GM21526 (cell line): ENCODE results near the gene MID1.

Source experiments
- ATAC-seq: cut with Tn5 transposase; IDR thresholded peaks from one replicate; pipeline ENCODE4 v1.9.1; 2021; ENCODE audit warnings: moderate library complexity; ENCODE audit not compliant: unreplicated experiment, low FRiP score

MID1 gene, protein sequence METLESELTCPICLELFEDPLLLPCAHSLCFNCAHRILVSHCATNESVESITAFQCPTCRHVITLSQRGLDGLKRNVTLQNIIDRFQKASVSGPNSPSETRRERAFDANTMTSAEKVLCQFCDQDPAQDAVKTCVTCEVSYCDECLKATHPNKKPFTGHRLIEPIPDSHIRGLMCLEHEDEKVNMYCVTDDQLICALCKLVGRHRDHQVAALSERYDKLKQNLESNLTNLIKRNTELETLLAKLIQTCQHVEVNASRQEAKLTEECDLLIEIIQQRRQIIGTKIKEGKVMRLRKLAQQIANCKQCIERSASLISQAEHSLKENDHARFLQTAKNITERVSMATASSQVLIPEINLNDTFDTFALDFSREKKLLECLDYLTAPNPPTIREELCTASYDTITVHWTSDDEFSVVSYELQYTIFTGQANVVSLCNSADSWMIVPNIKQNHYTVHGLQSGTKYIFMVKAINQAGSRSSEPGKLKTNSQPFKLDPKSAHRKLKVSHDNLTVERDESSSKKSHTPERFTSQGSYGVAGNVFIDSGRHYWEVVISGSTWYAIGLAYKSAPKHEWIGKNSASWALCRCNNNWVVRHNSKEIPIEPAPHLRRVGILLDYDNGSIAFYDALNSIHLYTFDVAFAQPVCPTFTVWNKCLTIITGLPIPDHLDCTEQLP

DNA sequence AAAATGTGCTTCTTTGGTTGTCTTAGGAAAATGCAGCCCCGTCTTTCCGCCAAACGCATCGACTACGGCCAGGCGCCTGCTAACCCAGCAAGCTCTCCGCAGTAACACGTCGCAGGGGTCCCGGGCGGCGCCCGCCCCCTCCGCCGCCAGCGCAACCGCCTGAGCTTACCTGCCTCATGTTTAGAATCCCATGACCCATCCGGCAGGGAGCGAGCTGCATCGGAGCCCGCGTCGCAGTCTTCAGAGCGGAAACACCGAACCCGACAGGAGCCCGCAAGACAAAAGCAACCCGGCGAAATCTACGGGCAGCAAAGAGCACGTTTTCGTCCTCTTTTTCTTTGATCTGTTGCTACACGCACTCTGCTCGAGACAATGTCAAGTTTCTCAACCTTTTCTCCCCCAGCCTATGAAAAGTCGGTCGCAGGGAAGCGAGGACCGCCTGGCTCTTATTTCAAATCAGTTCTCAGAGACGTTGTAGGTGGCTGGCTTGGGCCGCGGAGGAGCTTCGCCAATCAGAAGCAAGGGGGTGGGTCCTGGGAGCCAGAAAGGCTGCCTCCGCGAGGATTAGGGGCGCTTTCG lies at the start of gene MID1:
MID1 (minus strand) TSS at position 465 of the 579 bp plus-strand sequence. CDS start 53,038 bp downstream, outside the sequence.
- ATAC-seq, result peak; percentile 44

DNA sequence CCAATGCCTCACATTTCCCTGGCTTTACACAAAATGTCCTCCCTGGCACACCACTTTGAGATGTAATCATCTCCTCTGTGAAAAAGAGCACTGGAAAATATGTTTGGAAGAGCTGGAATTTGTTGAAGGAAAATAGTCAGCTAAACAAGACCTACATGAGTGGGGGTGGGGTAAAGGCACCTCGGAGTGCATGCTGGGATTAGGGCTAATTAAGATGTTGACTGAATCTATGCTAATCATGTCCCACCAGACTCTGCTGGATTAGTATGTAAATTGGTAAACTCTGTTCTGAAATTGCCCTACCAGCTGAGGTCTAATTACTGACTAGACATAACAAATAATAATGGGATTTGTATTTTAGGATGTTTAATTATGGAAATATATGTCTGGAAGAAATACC lies 46.8 kb upstream of the MID1 start:
- ATAC-seq, result no peak

DNA sequence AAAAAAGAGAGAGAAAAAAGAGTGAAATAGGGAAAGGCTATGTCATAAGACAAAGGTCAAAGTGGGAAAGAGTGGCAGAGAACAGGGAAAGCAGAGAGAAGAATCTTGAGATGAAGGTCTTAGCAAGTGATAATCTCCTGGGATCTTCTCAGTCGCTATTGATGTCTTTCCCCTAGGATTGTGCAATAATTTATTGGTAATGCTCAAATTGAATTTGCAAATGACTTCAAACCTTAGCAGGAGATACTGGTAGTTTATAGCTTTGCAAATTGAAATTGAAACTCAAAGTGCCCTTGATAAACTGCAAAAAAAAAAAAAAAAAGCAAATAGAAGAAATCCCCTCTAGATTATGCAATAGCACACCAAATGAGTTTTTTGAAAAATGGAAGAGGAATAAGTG lies 45.7 kb upstream of the MID1 start:
- no peak for ATAC-seq

DNA sequence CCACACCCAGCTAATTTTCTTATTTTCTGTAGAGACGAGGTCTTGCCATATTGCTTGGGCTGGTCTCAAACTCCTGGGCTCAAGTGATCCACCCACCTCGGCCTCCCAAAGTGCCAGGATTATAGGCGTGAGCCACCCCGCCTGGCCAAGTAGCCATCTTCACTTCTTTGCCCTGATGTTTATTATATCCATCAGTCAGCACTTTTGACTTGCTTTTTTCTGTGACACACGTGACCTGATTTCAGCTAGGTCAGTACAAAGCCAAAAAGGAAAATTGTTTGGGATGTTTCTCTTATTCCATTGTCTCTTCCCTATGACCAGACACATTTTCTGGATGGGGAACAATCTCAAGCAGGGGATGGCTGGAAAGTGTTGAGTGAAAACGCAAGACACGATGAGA lies 45.3 kb upstream of the MID1 start:
- ATAC-seq, result no peak

DNA sequence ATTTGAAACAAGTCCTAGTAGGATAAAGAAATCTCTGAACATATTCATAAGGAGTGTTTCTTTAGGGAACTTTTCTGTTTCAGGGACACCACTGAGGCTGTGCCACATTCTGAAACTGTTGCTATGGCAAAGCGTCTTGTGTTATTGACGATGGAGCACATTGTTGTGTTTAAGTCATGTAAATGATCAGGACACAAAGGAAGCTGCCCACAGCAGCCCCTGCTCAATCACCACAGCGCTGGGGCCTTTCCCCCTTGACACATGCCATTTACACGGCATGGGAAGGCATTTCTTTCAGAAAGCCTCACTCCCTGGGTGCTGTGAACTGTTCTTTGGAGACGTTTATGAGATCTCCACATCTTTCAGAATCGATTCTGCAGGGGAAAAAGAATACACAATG lies 39.8 kb upstream of the MID1 start:
- ATAC-seq, result no peak

DNA sequence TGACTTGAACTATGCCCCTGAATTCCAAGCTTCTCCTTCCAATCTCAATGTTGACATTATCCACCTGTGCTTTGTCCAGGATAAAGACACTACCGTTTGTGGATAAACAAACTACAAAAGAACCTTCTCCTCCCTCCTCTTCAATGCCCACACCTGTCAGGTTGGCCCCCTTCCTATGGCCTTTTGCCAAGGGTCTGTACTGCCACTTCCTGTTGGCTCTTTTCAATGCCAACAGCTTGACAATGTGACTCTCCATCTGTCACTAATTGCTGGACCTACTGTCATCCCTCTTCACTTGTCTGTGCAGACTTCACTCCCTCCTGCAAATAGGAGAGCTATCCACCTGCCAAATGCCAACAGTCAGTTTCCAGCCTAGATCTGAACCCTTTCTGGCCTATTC lies 35.8 kb upstream of the MID1 start:
- no peak for ATAC-seq

DNA sequence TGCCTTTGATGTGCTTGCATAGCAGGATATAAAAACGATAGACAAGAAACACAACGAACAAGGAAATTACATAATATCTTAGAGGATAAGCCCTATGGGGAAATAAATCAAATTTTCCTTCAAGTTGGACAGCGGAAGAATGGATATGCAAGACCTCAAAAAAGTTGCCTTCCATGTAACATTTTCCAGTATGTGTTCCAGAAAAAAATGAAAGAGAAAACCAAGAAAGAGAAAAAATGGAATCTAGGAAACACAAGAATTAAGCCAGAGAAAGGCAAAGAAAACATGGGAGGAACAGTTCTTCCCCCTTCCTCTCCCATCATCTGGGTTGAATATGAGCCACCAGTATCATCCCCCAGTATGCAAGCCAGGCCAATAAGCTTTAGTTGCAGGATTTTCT lies 34.6 kb upstream of the MID1 start:
- ATAC-seq, result no peak

DNA sequence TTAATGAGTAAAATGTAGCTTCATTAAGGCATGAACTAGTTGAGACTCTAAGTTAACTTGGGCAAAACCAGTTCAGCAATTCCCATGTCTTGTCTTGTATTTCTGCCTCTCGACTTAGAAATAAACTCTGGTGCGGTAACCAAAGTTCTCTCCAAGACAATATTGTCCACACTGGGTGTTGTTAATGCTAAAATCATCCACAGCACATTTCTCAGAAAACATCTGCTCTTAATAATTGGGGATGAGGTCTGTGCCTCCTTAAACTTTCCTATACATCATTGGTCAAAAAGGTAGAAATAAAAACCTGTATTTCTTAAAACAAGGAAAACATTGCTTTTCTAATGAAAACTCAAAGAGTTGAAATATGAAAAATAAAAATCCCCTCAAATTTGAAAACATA lies 32.9 kb upstream of the MID1 start:
- no peak for ATAC-seq

DNA sequence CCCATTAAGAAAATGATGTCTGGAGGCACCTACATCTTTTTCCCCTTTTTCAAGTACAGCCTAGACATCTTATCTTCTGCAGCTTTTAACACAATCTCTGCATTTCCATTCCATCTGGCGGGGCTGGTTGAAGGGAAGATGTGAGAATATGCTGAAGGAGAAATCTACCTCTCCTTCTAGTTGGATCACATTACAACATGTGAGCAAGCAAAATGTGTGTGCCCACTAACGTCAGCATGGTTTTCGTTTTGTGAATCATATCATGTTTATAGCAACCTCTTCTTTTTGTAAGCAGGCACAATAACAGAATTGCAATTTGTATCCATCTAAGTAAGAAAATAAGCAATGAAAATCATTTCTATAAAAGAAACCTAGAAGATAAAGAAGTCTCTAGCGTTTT lies 28.9 kb upstream of the MID1 start:
- no peak for ATAC-seq

DNA sequence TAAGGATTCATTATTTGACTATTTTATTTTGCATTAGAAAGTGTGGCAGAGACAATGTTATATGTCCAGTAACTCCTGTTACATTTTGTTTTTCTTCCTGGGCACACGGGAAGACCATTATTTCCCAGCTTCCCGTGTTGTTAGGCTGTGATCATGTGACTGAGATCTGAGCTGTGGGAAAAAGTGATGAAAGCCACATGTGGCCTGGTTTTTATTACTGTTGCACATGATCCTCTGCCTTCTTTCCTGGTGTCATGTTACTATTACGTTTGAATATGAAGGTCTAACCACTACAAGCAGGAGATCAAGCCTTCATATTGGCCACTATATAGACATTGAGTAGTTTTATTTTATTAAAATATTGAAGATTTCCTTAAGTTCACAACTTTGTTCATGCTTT lies 28.2 kb upstream of the MID1 start:
- no peak for ATAC-seq

DNA sequence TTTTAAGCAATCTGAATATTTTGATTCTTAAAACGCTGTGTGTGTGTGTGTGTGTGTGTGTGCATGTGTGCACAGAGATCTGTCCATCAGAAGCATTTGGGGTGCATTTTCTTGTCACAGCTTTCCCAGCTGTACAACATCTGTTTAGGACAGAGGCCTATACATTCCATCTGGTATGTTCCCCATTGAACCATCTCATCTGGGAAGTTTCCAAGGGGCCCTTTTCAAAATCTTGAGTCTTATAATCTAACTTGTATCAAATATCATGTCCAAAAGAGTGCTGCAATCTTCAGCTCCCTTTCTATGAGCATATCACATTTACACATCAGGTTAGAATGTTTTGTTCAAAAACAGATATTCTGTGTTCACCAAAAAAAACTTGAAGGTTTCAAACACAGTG lies 16.5 kb upstream of the MID1 start:
- no peak for ATAC-seq

DNA sequence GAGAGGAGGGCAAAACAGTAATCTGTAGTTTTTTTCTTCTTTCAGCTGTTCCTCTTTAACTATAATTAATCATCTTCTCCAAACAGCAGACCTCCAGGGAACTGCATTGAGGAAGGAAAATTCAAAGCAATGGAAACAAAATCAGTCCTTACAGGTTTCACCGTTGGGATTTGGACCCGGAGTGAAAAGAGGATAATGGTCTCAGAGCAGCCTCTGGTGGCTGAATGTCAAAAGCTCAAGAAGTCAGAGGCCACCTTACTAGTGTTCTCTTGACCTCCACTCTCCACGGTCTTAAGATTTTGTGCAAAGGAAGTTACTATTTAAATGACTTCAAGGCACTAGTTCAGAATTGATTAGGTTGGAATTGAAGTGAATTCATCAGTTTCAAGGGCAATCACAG lies 16.0 kb upstream of the MID1 start:
- no peak for ATAC-seq

DNA sequence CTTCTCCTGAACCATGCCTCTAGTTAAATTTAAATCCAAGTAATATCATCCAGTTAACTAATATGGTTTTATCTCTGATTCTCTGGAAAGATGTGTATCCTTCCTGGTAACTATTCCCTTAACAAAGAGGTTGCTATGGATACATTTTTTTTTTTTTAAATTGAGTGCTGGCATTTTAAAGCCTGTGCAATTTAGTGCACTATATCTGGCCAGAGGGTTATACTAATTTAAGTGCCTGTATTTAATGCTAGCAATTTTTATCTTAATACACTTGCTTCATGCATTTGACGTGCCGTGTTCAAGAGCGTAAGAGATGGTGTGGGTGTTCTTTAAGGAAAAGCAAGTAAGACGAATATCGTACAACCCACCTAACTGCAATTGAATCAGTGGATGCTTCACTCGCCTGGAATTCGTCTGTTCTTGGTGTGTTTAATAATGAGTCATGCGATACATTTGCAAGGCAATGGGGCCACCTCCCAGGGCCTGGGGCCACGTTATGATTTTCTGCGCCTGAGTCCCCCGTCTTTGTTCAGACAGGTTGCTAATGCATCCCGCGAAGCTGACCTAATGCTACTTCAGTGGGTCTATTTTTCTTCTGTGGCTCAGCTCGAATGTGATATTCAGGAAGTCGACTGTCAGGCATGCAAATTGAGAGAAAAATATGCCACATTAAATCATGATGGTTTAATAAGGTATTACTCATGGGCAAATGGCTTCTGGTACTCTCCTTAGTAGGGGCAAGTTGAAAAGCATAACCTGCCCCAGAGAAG lies 14.2 kb upstream of the MID1 start:
- no peak for ATAC-seq

DNA sequence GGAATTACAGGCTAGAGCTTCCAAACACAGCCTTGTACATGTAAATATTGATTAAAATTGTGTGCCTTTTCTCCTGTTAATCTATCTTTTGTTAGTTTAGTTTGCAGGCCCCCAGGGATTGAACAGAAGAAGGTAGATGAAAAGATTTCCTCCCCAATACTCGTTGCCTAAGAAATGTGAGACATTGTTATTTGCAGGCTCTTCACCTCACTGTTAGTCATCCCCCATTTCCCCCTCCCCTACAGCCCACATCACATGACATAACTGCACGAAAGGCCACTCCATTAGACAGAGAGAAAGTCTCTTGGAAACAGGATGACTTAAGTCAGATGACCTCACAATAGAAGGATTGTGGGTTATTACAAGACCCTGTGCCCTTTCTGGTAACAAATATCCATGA lies 13.3 kb upstream of the MID1 start:
- no peak for ATAC-seq

DNA sequence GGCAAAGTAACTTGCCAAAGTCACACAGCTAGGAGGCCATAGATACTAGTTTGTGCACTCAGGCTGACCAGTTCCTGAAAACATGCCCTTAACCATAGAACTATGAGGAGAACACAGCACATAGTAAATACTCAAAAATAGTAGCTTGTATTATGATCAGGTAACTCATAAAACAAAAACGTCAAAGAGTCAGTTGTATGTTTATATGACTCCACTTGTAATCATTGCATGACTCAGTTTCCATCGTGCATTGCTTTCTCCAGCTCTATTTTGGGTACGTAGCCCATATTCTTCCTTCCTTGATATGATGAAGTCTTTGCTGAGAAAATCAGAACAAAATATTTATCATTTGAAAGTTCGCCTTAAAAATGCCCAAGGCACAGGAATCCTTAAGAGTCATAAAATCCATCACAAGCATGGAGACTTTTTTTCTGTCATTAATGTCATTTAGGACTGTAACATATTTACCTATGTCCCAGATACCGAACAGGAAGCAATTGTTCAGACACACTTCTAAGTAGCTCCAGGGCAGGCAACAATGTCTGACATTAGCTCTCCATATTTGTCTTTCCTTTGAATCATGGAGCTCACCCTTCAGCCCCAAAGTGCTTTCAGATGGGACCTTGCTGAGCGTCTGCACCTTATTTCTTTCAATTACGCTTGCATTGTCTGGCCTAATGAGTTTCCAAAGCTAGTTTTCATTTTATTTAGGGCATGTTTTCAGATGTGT lies 11.2 kb upstream of the MID1 start:
- no peak for ATAC-seq

DNA sequence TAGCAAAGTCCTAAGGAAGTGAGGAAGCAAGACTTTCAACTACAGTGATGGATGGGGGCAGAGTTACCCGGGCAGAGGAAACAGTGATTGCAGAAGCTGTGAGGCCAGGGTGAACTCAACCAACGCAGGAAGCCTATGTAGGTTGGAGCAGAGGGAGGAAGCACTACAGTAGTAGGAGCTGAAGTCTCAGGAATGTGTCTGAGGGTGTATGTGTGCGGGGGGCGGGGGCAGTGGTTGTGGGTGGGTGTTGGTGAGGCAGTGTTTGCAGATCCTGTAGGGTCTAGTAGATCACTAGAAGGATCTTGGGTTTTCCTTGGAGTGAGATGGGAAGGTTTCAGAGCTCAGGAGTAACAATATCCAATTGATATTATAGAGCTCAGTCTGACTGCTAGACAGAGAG lies 9.9 kb upstream of the MID1 start:
- ATAC-seq, result no peak

DNA sequence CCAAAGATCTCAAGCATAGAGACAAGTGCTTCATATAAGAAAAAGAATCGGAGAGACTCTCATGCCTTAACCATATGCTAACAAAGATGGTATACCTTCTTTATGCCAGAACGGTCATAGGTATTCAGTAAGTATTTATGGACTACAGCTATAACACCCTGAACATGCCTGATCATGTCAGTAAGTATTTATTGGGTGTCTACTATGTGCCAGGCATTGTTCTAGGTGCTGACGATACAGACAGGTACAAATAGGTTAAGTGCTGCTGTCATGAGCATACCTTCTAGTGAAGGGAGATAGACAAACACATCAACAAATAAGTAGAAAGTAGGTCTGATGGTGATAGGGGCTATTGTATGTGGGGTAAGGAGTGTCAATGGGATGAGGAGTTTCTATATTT lies 9.5 kb upstream of the MID1 start:
- no peak for ATAC-seq

DNA sequence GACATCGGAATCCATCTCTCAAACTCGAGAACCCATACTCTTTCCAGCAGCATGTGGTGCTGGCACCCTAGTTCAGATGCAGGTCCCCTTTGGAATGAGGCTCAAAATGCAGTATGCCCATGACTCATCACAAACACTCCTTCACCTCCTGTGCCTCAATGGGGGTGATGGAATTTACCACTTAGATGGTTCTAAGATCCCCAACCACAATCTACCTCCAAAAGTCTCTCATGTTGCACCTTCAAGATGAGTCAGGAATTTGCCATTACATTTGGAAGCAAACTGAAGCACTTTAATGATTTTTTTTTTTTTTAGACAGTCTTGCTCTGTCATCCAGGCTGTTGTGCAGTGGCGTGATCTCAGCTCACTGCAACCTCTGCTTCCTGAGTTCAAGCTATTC lies 8.5 kb upstream of the MID1 start:
- no peak for ATAC-seq

DNA sequence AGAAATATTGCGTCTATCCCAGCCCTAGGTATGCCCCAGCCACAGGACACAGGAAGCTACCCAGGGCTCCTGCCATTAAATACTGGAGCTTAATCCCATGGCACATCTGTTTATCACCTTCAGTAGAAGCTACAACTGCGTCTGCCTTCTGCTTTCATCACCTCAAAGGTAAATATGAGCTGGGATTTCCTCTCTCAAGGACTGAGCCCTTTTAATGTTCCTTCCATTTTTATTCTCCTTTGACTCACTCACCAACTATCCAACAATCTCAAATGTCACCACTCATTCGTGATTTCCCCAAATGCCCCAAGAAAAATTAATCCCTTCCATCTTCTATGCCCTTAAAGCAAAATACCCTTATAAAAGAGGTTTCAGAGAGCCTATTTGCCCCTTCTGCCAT lies 1.8 kb upstream of the MID1 start:
- ATAC-seq, result no peak

DNA sequence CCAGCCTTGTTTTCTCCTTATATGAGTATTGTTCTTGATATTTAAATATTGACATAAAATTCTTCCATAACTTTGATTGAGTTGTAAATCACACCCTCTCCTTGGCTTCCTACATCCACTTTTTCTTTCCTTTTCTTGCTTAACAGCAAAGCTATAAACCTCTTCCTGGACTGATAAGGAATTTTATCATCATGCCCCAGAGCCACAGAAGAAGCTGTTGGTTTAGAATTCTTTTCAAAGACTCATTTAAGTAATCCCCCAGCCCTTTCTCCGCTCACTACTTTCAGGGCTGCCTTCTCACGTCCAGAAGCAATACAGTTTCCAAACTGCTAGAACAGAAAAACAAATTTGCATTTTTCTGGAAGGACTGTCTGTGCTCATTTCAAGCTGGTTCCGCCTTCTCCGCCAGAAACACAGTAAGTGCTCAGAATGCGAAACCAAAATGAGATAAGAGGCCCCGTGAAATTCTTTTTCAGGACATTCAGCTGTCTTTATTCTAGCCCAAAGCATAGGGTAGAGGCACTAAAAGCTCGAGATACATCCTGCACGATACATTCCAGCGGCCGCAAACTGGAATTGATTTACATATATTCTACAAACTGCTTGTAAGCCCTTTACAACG lies 849 bp downstream of the MID1 start:
- peak; percentile 47 for ATAC-seq
